ENCODE measurements around the gene NPHP1.
"Not testable (repeated sequence)": the region's sequence is repeated elsewhere in the genome, so short reads cannot be mapped to it uniquely, and the experiment has no call there.

GRCh38 chr2:110094884-110095534 lies 109.8 kb downstream of the NPHP1 start:
- TF ChIP-seq USF2 (CRISPR knock-in tag; IDR thresholded peaks at IDR 0.05); CTCF (IDR thresholded peaks at IDR 0.05); ESRRA (CRISPR knock-in tag; IDR thresholded peaks at IDR 0.05; ENCODE audit: borderline replicate concordance): not testable (repeated sequence)
